HEK293 (cell line): ENCODE data around the gene WDSUB1.

Source experiments
- CTCF ChIA-PET: fragments of 350-600 bp; formaldehyde crosslinking; extraction: SDS; loops from one replicate; lab custom pipeline; 2021; ENCODE audit warnings: antibody characterized with exemption; lab: Yijun Ruan, JAX
- POLR2A ChIA-PET: fragments of 300-600 bp; formaldehyde crosslinking; extraction: SDS; loops from one replicate; lab custom pipeline; 2020; ENCODE audit warnings: antibody characterized with exemption, inconsistent platforms; lab: Yijun Ruan, JAX
- H3K27ac ChIP-seq: fragments of 200-500 bp; sonication (Bioruptor generic); 2 replicates; pipeline ENCODE4 v1.5.1; 2014; ENCODE audit warnings: low read depth, low read length, control low read depth, inconsistent platforms; ENCODE audit errors: extremely low read depth
- H3K36me3 ChIP-seq, 2 experiments: fragments of 200-500 bp in 1 of 2; sonication (Bioruptor generic) in 1 of 2; 1 replicate in 1 of 2; 2 replicates in 1 of 2; pipeline ENCODE4 v1.5.1; 2014 to 2017; ENCODE audit warnings: inconsistent platforms in 2 of 2, low read length in 2 of 2; ENCODE audit not compliant: control insufficient read depth in 2 of 2, insufficient read depth in 1 of 2
- H3K4me1 ChIP-seq: fragments of 200-500 bp; sonication (Bioruptor generic); 2 replicates; pipeline ENCODE4 v1.5.1; 2014; ENCODE audit warnings: mild to moderate bottlenecking, low read length, inconsistent platforms; ENCODE audit not compliant: control insufficient read depth, insufficient read depth
- H3K4me3 ChIP-seq: 2 replicates; pipeline ENCODE4 v1.5.1; 2011; ENCODE audit warnings: low read depth, mild to moderate bottlenecking, control low read depth, low read length, moderate library complexity
- H3K9me3 ChIP-seq: fragments of 200-500 bp; sonication (Bioruptor generic); 2 replicates; pipeline ENCODE4 v1.5.1; 2014; ENCODE audit warnings: low read depth, low read length, inconsistent platforms; ENCODE audit not compliant: control insufficient read depth, insufficient read depth
- OSR2 ChIP-seq: fragments of 450-650 bp; formaldehyde crosslinking; IDR thresholded peaks from 2 replicates; pipeline ENCODE4 v1.5.1; 2016; ENCODE audit warnings: missing biosample characterization, missing genetic modification characterization
- PRDM1 ChIP-seq: fragments of 450-650 bp; formaldehyde crosslinking; IDR thresholded peaks from 2 replicates; pipeline ENCODE4; 2016; ENCODE audit warnings: missing biosample characterization, missing genetic modification characterization
- YY2 ChIP-seq: fragments of 450-650 bp; formaldehyde crosslinking; IDR thresholded peaks from 2 replicates; pipeline ENCODE4 v1.5.1; 2016; ENCODE audit warnings: missing biosample characterization, missing genetic modification characterization
- ZBTB17 ChIP-seq: fragments of 450-650 bp; formaldehyde crosslinking; IDR thresholded peaks from 2 replicates; pipeline ENCODE4 v1.5.1; 2016; ENCODE audit warnings: missing biosample characterization, missing genetic modification characterization
- ZNF133 ChIP-seq: fragments of 450-650 bp; formaldehyde crosslinking; IDR thresholded peaks from 2 replicates; pipeline ENCODE4 v1.5.1; 2016; ENCODE audit warnings: missing biosample characterization, missing genetic modification characterization
- ZNF184 ChIP-seq: fragments of 450-650 bp; IDR thresholded peaks from 2 replicates; pipeline ENCODE4 v1.5.1; 2018; ENCODE audit warnings: missing biosample characterization, mild to moderate bottlenecking, missing genetic modification characterization
- ZNF274 ChIP-seq, 2 experiments: fragments of 200-500 bp in 1 of 2; fragments of 450-650 bp in 1 of 2; sonication (Bioruptor generic) in 1 of 2; formaldehyde crosslinking in 1 of 2; IDR thresholded peaks; 2 replicates each; pipeline versions ENCODE4 v1.5.1 to v1.6.1; 2014 to 2016; ENCODE audit warnings: borderline replicate concordance in 1 of 2, inconsistent platforms in 1 of 2, low read length in 1 of 2, missing biosample characterization in 1 of 2, missing genetic modification characterization in 1 of 2
- ZNF341 ChIP-seq: fragments of 450-650 bp; formaldehyde crosslinking; IDR thresholded peaks from 2 replicates; pipeline ENCODE4; 2016; ENCODE audit warnings: low read depth, missing biosample characterization, missing genetic modification characterization
- ZNF473 ChIP-seq: fragments of 450-650 bp; formaldehyde crosslinking; IDR thresholded peaks from 2 replicates; pipeline ENCODE4 v1.5.1; 2017; ENCODE audit warnings: missing biosample characterization, missing genetic modification characterization
- ZNF600 ChIP-seq: fragments of 450-650 bp; formaldehyde crosslinking; IDR thresholded peaks from 2 replicates; pipeline ENCODE4 v1.5.1; 2016; ENCODE audit warnings: missing biosample characterization, missing genetic modification characterization
- ZNF629 ChIP-seq: fragments of 450-650 bp; formaldehyde crosslinking; IDR thresholded peaks from 2 replicates; pipeline ENCODE4 v1.5.1; 2017; ENCODE audit warnings: missing biosample characterization, missing genetic modification characterization
- ZNF654 ChIP-seq: fragments of 450-650 bp; formaldehyde crosslinking; IDR thresholded peaks from 2 replicates; pipeline ENCODE4 v1.5.1; 2016; ENCODE audit warnings: low read depth, missing biosample characterization, missing genetic modification characterization
- ZNF777 ChIP-seq: fragments of 450-650 bp; formaldehyde crosslinking; IDR thresholded peaks from 2 replicates; pipeline ENCODE4 v1.5.1; 2017; ENCODE audit warnings: missing biosample characterization, missing genetic modification characterization, borderline replicate concordance
- ZSCAN16 ChIP-seq: fragments of 450-650 bp; formaldehyde crosslinking; IDR thresholded peaks from 2 replicates; pipeline ENCODE4 v1.5.1; 2016; ENCODE audit warnings: missing biosample characterization, missing genetic modification characterization
- ZSCAN5A ChIP-seq: fragments of 450-650 bp; formaldehyde crosslinking; IDR thresholded peaks from 2 replicates; pipeline ENCODE4 v1.5.1; 2016; ENCODE audit warnings: missing biosample characterization, missing genetic modification characterization
- TF ChIP-seq, protein P1 (sequence below): fragments of 450-650 bp; formaldehyde crosslinking; IDR thresholded peaks from 2 replicates; pipeline ENCODE4 v1.5.1; 2016; ENCODE audit warnings: missing biosample characterization, missing genetic modification characterization
- TF ChIP-seq, protein P2 (sequence below): fragments of 450-650 bp; formaldehyde crosslinking; IDR thresholded peaks from 2 replicates; pipeline ENCODE4 v1.5.1; 2016; ENCODE audit warnings: missing biosample characterization, missing genetic modification characterization
- TF ChIP-seq, protein P3 (sequence below): fragments of 450-650 bp; formaldehyde crosslinking; optimal IDR thresholded peaks from 2 replicates; pipeline ENCODE3; 2016; ENCODE audit warnings: missing biosample characterization, mild to moderate bottlenecking, missing genetic modification characterization
- TF ChIP-seq, protein P4 (sequence below): fragments of 450-650 bp; IDR thresholded peaks from 2 replicates; pipeline ENCODE4 v1.5.1; 2018; ENCODE audit warnings: missing biosample characterization, mild to moderate bottlenecking, missing genetic modification characterization
- TF ChIP-seq, protein P5 (sequence below): fragments of 450-650 bp; formaldehyde crosslinking; IDR thresholded peaks from 2 replicates; pipeline ENCODE4 v1.5.1; 2016; ENCODE audit warnings: missing biosample characterization, missing genetic modification characterization

Gene WDSUB1

GRCh38 chr2:159215116-159215515, 71.4 kb downstream of the WDSUB1 start:
- CTCF ChIA-PET: no interaction called here
- POLR2A ChIA-PET: no interaction called here
- TF ChIP-seq YY2 (tag by site-specific recombination) (no peak), ZNF184 (tag by site-specific recombination) (no peak), PRDM1 (tag by site-specific recombination) (no peak), ZNF341 (no peak), ZNF473 (tag by site-specific recombination) (no peak), ZNF133 (tag by site-specific recombination) (no peak), ZNF654 (tag by site-specific recombination) (no peak), ZNF274 (IDR thresholded peaks at IDR 0.05; ENCODE audit: low read length) (no peak), ZNF274 (tag by site-specific recombination; IDR thresholded peaks at IDR 0.05; ENCODE audit: borderline replicate concordance) (no peak), ZSCAN16 (no peak), OSR2 (tag by site-specific recombination) (no peak), ZBTB17 (tag by site-specific recombination) (no peak), ZNF600 (tag by site-specific recombination) (no peak), ZNF777 (no peak), ZSCAN5A (tag by site-specific recombination) (no peak), ZNF629 (no peak)
- TF ChIP-seq, protein P1, sequence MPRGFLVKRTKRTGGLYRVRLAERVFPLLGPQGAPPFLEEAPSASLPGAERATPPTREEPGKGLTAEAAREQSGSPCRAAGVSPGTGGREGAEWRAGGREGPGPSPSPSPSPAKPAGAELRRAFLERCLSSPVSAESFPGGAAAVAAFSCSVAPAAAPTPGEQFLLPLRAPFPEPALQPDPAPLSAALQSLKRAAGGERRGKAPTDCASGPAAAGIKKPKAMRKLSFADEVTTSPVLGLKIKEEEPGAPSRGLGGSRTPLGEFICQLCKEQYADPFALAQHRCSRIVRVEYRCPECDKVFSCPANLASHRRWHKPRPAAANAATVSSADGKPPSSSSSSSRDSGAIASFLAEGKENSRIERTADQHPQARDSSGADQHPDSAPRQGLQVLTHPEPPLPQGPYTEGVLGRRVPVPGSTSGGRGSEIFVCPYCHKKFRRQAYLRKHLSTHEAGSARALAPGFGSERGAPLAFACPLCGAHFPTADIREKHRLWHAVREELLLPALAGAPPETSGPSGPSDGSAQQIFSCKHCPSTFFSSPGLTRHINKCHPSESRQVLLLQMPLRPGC (tag by site-specific recombination): no peak
- TF ChIP-seq, protein P2, sequence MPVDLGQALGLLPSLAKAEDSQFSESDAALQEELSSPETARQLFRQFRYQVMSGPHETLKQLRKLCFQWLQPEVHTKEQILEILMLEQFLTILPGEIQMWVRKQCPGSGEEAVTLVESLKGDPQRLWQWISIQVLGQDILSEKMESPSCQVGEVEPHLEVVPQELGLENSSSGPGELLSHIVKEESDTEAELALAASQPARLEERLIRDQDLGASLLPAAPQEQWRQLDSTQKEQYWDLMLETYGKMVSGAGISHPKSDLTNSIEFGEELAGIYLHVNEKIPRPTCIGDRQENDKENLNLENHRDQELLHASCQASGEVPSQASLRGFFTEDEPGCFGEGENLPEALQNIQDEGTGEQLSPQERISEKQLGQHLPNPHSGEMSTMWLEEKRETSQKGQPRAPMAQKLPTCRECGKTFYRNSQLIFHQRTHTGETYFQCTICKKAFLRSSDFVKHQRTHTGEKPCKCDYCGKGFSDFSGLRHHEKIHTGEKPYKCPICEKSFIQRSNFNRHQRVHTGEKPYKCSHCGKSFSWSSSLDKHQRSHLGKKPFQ (tag by site-specific recombination): no peak
- TF ChIP-seq, protein P3, sequence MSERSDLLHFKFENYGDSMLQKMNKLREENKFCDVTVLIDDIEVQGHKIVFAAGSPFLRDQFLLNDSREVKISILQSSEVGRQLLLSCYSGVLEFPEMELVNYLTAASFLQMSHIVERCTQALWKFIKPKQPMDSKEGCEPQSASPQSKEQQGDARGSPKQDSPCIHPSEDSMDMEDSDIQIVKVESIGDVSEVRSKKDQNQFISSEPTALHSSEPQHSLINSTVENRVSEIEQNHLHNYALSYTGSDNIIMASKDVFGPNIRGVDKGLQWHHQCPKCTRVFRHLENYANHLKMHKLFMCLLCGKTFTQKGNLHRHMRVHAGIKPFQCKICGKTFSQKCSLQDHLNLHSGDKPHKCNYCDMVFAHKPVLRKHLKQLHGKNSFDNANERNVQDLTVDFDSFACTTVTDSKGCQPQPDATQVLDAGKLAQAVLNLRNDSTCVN (tag by site-specific recombination): no peak
- TF ChIP-seq, protein P4, sequence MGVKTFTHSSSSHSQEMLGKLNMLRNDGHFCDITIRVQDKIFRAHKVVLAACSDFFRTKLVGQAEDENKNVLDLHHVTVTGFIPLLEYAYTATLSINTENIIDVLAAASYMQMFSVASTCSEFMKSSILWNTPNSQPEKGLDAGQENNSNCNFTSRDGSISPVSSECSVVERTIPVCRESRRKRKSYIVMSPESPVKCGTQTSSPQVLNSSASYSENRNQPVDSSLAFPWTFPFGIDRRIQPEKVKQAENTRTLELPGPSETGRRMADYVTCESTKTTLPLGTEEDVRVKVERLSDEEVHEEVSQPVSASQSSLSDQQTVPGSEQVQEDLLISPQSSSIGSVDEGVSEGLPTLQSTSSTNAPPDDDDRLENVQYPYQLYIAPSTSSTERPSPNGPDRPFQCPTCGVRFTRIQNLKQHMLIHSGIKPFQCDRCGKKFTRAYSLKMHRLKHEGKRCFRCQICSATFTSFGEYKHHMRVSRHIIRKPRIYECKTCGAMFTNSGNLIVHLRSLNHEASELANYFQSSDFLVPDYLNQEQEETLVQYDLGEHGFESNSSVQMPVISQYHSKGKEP: no peak
- TF ChIP-seq, protein P5, sequence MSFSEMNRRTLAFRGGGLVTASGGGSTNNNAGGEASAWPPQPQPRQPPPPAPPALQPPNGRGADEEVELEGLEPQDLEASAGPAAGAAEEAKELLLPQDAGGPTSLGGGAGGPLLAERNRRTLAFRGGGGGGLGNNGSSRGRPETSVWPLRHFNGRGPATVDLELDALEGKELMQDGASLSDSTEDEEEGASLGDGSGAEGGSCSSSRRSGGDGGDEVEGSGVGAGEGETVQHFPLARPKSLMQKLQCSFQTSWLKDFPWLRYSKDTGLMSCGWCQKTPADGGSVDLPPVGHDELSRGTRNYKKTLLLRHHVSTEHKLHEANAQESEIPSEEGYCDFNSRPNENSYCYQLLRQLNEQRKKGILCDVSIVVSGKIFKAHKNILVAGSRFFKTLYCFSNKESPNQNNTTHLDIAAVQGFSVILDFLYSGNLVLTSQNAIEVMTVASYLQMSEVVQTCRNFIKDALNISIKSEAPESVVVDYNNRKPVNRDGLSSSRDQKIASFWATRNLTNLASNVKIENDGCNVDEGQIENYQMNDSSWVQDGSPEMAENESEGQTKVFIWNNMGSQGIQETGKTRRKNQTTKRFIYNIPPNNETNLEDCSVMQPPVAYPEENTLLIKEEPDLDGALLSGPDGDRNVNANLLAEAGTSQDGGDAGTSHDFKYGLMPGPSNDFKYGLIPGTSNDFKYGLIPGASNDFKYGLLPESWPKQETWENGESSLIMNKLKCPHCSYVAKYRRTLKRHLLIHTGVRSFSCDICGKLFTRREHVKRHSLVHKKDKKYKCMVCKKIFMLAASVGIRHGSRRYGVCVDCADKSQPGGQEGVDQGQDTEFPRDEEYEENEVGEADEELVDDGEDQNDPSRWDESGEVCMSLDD: no peak
- H3K27ac ChIP-seq: no peak overlapping the region
- no peak overlapping the region for H3K4me3 ChIP-seq
- H3K9me3 ChIP-seq: no peaks in the 10 kb centered on the region
- H3K36me3 ChIP-seq: peaks cover 5 to 52% of the 10 kb centered on the region in 2 experiments; a peak in 2 of 3 replicates
- no peaks in the 10 kb centered on the region for H3K4me1 ChIP-seq
